CMK (cell line): ENCODE measurements around the gene MRPL44.
"Not testable (repeated sequence)": the region's sequence is repeated elsewhere in the genome, so short reads cannot be mapped to it uniquely, and the experiment has no call there.

Experiments used
- DNase-seq: peaks from one replicate; pipeline ENCODE4 v3.0.0-alpha.2; 2010; ENCODE audit warnings: low read depth

The MRPL44 gene

DNA sequence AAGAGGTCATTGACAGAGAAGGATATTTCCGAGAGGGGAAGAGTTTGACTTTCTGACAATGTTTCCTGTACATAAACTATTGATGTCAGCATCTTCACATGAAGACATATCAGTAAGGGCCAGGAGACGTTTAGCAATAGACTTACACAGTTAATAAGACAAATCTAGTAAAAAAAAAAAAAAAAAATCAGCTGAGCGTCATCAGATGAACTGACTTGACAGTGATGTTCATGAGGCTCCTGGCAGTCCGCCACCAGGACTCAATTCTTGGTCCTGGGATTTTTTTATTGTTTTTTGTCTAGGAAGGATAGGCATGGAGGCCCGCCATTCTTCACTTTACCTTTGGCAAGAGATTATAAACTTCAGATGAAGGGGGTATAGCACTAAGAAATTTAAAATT lies 14.5 kb downstream of the MRPL44 start:
- no peak for DNase-seq

DNA sequence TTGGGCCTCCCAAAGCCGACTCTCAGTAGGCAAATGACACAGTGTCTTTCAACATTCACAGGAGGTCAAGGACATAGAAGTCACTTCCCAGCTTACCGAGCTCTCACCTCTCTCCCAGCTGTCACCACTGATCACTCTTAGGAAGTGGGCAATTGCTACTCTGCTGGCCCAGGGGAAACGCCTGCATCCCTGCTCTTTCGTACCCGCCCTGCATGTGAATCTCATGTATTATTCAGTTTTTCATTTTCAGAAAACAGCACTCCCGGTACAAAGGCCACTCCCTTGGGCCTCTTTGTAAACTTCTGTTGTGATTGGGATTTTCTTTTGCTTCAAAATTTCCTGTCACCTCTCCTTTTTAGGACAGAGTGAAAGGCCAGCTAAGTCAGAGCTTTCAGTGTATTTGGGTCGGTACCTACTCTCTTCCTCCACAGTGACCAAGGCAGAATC lies 15.4 kb downstream of the MRPL44 start:
- no peak for DNase-seq

DNA sequence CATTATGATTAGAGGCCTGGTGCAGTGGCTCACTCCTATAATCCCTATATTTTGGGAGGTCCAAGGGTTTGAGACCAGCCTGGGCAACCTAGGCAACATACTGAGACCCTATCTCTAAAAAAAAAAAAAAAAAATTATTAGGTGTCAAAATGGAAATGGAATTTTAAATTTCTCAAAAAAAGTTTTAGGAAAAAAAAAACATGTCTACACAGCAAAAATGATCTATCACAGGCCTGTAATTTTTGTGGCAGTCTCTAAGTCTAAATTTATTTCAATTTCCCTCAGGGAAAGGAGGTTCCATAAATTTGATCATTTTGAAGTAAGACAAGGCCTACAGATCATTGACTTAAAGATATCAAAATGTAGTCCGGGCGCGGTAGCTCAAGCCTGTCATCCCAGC lies 16.3 kb downstream of the MRPL44 start:
- no peak for DNase-seq

DNA sequence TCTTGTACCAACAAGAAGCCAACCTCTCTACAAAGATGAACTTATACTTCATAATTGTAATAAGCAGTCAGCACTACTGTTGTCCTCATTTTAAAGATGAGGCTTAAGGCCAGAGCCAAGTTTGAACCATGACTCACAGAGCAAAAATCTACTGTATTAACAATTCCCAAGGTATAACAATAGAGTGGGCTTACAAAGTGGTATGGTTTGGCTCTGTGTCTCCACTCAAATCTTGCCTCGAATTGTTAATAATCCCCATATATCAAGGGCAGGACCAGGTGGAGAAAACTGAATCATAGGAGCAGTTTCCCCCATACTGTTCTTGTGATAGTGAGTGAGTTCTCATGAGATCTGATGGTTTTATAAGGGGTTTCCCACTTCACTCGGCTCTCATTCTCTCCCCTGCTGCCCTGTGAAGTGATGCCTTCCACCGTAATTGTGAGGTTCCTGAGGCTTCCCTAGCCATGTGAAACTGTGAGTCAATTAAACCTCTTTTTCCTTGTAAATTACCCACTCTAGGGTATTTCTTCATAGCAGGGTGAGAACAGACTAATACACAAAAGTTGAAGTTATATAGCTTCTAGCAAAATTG lies 19.5 kb downstream of the MRPL44 start:
- no peak for DNase-seq

DNA sequence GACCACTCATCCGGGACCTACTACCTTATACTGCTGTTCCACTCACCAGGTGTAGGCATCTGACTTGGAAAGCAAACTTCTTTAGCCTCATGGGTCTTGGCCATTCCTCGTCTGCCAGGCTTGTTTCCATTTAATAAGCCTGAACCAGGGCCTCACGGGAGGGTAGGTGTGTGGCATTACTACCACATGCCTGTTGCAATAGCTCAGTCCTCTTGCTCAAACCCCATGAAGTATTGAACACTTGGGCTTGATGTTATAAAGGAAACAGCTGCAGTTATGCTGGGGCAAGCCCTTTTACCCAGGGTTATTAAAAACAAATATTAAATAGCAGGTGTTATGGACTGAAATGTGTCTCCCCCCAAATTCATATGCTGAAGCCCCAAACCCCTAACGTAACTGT lies 21.2 kb downstream of the MRPL44 start:
- DNase-seq = no peak

DNA sequence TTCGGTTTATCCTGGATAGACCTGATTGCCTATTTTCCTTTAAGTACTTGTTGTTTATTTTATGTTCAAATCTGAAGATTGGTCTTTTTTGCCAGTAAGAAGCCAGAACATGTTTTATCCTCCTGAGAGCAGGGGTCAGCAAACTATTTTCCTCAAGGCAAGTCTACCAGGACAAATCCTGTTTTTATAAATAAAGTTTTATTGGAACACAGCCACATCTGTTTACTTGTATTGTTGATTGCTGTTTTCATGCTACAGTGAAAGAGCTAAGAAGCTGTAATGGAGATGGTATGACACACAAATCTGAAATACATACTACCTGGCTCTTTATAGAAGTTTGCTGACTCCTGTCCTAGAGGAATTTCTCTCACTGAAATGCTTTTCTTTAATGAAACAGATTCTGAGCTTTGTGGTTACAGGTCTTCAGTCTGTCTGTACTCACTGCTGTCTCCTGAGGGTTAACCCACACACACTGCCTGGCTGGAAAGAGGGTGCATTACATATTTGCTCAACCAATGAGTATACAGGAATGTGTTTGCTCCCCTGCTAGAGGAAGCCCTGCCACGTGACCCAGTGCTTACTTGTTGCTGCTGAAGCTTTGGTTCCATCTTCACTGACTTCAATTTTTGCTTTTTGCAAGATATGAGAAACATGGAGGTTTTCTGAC lies 22.6 kb downstream of the MRPL44 start:
- DNase-seq = no peak

DNA sequence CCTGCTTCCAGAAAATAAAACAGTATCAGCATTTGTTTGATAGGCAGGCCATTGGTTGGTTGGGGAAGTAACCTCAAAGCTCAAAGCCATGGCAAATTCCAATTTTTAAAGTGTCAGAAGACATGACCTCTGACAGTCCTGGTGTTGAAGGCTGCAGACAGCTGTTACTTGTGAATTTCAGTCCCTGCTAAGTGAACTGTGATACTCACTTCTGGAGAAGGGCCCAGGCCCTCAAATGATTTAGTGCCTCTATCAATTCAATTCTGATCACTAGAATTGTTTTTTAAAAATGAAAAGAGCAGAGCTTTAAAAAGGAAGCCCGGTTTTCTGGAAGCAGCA lies 23.1 kb downstream of the MRPL44 start:
- DNase-seq = no peak

DNA sequence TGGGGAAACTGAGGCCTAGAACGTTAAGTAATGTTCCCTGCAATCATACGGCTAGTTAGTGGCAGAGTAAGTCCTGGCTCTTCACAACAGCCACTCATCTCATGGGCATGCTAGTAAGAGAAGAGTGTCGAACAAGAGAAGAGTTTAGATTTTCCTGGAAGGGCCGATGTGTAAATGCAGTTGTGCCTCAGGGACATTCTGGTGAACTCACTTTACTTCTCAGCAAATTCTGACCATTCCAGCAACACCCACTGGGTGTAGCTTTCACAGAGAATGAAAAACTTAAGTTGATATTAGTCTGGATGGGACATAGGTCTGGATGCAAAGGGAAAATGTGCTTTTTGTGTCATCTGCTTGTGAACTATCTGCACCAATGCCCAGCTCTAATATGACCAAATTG lies 23.5 kb downstream of the MRPL44 start:
- no peak for DNase-seq

DNA sequence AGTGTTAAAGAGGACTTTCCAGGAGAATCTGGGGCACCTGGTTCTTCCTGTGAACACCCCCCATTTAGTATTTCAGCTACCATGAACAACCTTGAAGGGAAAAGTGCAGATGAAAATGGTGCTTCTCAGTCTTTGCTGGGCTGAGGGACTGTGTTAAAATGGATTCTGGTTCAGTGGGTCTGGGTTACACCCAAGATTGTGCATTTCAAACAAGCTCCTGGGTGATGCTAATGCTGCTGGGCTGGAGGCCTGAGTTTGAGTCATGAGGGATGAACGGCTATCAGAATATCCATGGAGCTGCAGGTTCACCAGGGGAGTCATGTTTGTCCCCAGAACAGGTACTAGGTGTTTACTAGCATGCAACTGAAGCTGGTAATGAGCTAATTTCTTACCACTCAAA lies 24.0 kb downstream of the MRPL44 start:
- DNase-seq = no peak

DNA sequence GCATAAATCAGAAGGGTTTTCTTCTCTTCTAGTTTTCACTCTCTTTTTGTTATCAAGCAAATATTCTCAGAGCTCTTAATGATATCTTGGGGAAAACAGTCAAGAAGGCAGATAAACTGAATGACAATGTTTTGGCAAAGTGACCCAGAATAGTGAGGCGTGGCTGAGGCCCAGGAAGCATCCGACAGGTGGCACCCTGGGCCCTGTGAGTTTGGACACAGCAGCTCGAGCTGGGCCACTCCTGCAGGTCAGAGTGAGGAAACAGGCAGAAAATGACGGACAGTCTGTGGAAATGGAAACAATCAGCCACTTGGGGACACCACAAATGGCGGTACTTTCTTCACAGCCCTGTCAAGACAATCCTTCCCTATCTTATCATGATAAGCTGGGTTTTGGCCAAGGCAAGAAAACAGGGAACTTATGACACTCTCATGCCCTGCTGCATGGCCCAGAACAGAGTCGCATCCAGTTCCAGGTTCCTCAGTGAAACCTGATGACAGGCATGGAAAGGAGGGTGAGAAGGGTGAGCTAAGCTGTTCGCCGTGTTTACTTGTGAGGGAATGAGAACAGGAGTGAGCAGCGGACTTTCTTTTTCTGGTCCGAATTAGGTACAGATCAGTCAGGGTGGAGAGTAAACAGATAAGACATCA lies 32.1 kb downstream of the MRPL44 start:
- no peak for DNase-seq

DNA sequence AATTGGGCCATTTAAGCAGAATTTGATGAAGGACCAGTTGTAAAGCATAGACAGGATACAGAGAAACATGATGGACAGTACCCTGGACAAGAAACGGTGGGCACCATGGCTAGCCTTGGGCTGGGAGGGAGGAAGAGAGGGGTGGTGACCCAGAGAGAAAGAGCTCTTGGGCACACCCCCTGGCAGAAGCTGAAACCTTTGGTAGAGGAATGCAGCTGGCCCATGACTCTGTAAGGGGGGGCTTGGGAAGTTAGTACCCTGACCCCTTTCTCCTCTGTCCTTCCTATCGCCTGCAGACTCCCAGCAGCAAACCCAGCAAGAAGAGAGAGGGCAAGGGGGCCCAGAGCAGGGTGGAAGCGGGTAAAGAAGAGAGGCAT lies 32.6 kb downstream of the MRPL44 start:
- no peak for DNase-seq

DNA sequence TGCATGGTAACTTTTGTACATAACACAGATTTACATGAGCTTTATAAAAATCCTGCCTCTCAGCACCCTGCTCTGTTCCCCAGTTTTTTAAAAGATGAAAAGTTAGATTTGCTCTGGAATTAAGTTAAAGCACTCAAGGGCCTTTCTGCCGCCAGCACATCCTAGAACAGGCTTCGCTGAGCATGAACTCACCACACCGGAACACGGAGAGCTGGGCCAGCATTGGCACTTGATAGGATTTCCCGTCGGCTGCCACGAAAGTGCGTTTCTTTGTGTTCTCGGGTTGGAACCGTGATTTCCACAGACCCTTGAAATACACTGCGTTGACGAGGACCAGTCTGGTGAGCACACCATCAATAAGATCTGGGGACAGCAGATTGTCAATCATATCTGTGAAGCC lies 34.3 kb downstream of the MRPL44 start:
- DNase-seq = no peak

DNA sequence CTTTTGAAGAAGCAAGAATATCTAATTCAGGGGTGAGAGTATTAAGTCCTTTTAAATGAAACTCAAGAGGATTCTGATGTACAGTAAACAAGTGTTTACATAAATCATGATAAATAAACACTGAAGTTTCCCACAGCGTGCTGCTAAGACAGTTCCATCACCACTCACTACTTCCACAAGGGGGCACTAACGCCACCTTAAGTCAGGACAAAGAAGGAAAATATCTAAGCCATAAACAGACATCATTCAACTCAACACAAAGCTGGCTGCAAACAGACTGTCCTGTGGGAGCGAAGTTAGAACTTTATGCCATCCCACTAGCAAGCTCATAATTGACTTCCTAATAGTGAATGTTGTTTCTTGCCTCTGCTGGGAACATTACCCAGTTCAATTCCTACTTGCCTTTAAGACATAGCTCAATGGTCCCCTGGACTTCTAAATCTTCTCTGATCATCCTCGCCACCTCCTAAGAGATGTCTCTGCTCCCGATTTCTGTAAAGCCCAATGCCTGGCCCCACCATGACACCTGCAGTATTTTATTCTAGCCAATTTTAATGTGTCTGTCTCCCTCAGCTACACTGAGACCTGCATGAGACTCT lies 36.5 kb downstream of the MRPL44 start:
- peak; percentile 55 for DNase-seq

DNA sequence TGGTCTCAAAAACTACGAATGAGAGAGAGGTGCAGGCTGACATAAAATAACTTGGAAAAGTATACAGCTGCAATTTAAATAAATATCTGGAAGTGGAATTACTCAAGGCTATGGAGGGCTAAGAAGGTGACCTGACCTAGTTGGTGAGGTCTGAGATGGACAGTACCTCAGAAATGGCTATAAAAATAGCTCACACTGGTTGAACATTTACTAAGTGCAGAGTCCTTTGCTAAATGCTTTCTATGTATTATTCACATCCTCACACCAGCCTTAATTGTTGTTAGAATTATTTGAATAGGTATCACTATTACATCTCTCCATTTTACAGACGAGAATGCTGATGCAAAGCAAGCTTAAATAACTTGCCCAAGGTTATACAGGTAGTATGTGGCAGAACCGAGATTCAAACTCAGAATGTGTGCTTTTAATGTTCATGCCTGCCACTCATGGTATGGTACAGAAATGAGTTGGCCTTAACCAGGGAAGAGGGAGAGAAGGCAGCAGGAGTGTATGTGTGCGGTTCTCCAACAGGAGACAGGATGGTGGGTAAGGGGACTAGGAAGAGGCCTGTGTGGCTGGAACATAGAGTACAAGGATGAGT lies 37.4 kb downstream of the MRPL44 start:
- no peak for DNase-seq

DNA sequence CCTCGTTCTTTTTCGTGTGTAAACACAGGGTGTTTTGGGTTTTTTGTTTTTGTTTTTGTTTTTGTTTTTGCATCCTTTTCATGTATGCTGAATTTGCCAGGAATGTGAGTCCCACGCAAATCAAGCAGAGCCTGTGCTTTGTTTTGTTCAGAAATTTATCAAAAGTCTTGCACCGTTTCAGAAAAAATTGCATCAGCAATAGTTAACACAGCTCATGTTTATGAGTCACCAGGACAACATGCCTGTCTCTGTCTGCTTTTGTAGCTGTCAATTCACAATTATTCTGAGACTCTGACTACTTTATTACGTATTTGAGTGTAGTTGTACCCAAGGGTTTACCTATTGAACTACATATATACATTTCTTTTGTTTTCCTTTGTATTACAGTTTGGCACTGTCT lies 38.3 kb downstream of the MRPL44 start:
- no peak for DNase-seq

DNA sequence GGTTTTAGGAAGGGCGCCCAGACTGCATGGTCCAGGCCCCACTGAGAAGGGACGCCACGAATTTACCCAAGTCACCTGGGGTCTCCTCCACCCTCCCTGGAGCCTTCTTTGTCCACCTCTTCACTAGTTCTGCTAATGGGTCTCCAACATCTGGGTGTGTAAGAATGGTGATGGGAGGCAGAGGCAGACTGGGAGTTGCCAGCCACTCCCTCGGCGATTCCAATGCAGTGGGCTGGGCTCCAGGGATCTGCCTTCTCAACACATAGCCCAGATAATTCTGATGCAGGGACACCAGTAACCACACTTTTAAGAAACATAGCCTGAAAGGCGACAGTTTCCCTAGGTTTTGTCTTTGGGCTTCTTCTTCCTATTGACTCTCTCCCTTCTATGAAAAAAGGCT lies 39.1 kb downstream of the MRPL44 start:
- no peak for DNase-seq

DNA sequence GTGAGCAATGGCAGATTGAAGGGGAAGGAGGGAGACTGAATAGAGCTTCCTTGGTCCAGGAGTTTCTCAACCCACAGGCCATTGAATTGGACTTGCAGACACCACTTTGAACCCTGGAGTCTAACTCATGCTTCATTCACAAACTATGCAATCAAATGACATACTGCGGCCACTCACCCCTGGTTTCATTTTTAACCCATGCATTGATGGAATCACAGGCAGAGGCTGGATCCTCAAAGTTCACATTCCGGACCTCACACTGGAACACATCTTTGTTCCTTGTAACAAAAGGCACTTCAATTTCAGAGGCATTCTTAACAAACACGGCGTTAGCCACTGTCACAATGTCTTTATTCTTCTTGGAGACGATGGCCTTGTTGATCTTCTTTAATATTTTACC lies 40.7 kb downstream of the MRPL44 start:
- DNase-seq = no peak

DNA sequence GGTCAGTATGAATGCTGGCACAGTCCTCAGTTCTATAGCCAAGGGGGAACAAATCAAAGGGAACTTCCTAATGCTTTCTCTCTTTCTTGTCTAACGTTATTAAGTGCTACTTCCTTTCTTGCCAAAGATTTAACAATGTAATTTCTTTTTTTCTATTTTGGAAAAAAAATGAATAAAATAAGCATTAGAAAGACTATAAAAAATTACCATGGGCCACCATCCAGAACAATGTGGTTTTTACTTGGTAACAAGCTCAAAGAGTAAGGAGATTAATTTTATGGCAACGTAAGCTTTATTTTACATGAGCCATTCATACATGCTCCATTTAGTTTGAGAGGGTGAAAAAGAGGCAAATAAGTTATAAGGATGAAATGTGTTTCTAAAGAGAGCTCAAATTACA lies 41.7 kb downstream of the MRPL44 start:
- DNase-seq = no peak

DNA sequence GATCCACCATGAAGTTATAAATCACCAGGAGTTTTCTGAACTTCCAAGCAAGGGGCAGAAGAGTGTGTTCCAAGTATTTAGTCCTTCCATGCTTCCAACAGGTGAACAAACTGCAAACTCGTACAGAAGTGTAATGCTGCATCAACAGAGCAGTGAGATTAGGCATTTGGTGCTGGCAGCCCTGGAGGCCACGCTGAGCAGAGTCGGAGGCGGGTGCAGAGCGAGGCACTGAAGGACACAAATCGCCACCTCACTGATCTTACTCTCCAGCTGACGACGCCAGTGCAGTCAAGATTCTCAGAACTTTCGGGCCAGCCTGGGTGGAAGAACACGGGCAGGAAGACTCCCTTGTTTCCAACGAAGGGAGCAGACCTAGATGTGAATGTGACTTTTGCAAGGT lies 42.6 kb downstream of the MRPL44 start:
- no peak for DNase-seq

DNA sequence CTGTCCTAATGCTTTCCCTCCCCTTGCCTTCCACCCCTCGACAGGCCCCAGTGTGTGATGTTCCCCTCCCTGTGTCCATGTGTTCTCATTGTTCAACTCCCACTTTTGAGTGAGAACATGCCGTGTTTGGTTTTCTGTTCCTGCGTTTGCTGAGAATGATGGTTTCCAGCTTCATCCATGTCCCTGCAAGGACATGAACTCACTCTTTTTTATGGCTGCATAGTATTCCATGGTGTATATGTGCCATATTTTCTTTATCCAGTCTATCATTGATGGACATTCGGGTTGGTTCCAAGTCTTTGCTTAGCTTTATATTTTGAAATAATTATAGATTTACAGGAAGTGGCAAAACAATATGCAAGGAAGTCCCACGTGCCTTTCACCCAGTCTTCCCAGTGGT lies 43.4 kb downstream of the MRPL44 start:
- DNase-seq = not testable (repeated sequence)

DNA sequence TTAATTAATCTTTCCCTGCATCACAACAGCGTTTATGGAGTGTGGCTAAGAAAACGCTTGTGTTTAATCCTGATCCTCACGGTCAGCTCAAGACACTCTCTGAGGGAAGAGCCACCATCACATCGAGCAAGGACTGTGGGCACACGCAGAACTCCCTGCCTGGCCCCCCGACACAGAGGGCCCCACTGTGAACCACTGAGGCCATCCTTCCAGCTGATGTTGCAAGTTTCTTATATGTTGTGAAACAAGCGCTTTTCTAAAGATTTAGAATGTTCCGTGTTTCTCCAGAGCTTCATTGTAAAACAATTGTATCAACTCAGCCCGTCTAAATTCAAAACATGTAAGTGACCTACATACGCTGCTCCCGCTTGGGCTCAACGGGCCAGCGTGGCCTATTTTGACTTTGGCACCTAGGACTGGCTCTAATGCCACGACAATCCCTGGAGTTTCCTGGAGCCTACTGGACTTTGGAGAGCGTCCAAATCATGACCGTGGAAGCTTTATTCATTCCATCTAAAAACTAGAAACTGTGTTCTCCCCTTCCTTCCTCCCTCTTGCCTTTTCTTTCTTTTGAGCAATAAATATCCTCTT lies 46.9 kb downstream of the MRPL44 start:
- DNase-seq = no peak

DNA sequence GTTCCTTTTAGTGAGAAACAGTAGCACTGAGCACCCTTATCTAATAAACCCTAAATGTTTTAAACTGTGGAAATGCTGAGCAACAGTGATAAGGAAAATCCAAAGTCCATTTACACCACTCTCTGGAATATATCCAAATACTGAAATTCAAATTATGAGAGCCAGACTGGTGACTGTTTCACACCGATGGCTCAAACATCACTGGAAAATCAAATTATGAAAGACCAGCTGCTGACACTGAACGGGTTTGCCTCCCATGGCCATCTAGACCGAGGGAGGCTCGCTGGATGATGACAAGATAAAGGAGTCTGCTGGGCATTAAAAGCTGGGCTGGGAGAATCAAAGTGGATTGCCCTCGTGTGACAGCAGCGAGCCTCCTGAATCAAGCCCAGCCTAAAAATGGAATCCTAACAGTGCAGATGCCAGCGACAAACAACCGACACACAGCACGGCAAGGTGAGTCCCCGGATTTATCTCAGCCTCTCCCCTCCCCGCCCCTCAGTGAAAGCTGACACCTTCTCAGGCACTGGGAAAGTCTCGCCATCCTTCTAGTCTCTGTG lies 51.5 kb downstream of the MRPL44 start:
- DNase-seq = no peak
